Neuronal stem cell (in vitro differentiated cells): ENCODE data around the gene SLC35A5.
"Not testable (repeated sequence)": the region's sequence is repeated elsewhere in the genome, so short reads cannot be mapped to it uniquely, and the experiment has no call there.

Experiments
- DNase-seq: peaks from one replicate; pipeline ENCODE4 v3.0.0-alpha.2; 2013; ENCODE audit warnings: low spot score
- H2AFZ ChIP-seq: one replicate; pipeline ENCODE4 v1.6.1; 2013; ENCODE audit warnings: mild to moderate bottlenecking, low read length, inconsistent platforms
- H2AK5ac ChIP-seq: 2 replicates; pipeline ENCODE4 v1.6.1; 2013; ENCODE audit warnings: low read depth, mild to moderate bottlenecking, inconsistent platforms, low read length, moderate library complexity, mixed read lengths
- H2BK120ac ChIP-seq: 2 replicates; pipeline ENCODE4 v1.6.1; 2013; ENCODE audit warnings: low read depth, mild to moderate bottlenecking, inconsistent platforms, low read length, moderate library complexity, mixed read lengths
- H2BK12ac ChIP-seq: one replicate; pipeline ENCODE4 v1.6.1; 2013; ENCODE audit warnings: low read length, inconsistent platforms
- H2BK15ac ChIP-seq: 2 replicates; pipeline ENCODE4 v1.6.1; 2013; ENCODE audit warnings: mild to moderate bottlenecking, low read length, inconsistent platforms, mixed read lengths
- H2BK5ac ChIP-seq: one replicate; pipeline ENCODE4 v1.6.1; 2013; ENCODE audit warnings: inconsistent platforms, mild to moderate bottlenecking, low read length, moderate library complexity
- H3K14ac ChIP-seq: one replicate; pipeline ENCODE4 v1.6.1; 2013; ENCODE audit warnings: low read length, inconsistent platforms
- H3K18ac ChIP-seq: 2 replicates; pipeline ENCODE4 v1.6.1; 2013; ENCODE audit warnings: low read length, inconsistent platforms
- H3K23ac ChIP-seq: 2 replicates; pipeline ENCODE4 v1.6.1; 2013; ENCODE audit warnings: low read depth, mild to moderate bottlenecking, mixed read lengths, low read length, inconsistent platforms; ENCODE audit not compliant: poor library complexity
- H3K27ac ChIP-seq: replicated peaks from 3 replicates; pipeline ENCODE4 v1.5.1; 2013; ENCODE audit warnings: low read length, inconsistent platforms
- H3K27me3 ChIP-seq, 3 experiments: 2 replicates each; pipeline ENCODE4 v1.6.1; 2013; ENCODE audit warnings: low read length in 3 of 3, mild to moderate bottlenecking in 2 of 3, inconsistent platforms in 1 of 3, low read depth in 1 of 3, mixed read lengths in 1 of 3, moderate library complexity in 1 of 3; ENCODE audit not compliant: control insufficient read depth in 3 of 3, insufficient read depth in 3 of 3
- H3K36me3 ChIP-seq, 2 donors: replicated peaks in 1 of 2; 2 replicates each; pipeline ENCODE4 v1.6.1; 2013; ENCODE audit warnings: low read length in 2 of 2; ENCODE audit not compliant: control insufficient read depth in 2 of 2, insufficient read depth in 2 of 2
- H3K4ac ChIP-seq: 2 replicates; pipeline ENCODE4 v1.6.1; 2013; ENCODE audit warnings: inconsistent platforms, mild to moderate bottlenecking, low read length, moderate library complexity
- H3K4me1 ChIP-seq, 2 donors: 1 replicate in 1 of 2; 2 replicates in 1 of 2; pipeline ENCODE4 v1.6.1; 2013; ENCODE audit warnings: low read length in 2 of 2, low read depth in 1 of 2; ENCODE audit not compliant: control insufficient read depth in 2 of 2, insufficient read depth in 1 of 2
- H3K4me2 ChIP-seq: one replicate; pipeline ENCODE4 v1.6.1; 2013; ENCODE audit warnings: mild to moderate bottlenecking, low read length, inconsistent platforms; ENCODE audit not compliant: insufficient read depth, poor library complexity, severe bottlenecking
- H3K4me3 ChIP-seq, 2 donors: 2 replicates each; pipeline ENCODE4 v1.5.1; 2013; ENCODE audit warnings: low read length in 2 of 2, mild to moderate bottlenecking in 2 of 2, inconsistent platforms in 1 of 2, moderate library complexity in 1 of 2
- H3K79me1 ChIP-seq: one replicate; pipeline ENCODE4 v1.6.1; 2013; ENCODE audit warnings: low read depth, mild to moderate bottlenecking, inconsistent platforms, low read length, moderate library complexity
- H3K9ac ChIP-seq: one replicate; pipeline ENCODE4 v1.6.1; 2013; ENCODE audit warnings: mild to moderate bottlenecking, low read depth, low read length, inconsistent platforms; ENCODE audit not compliant: poor library complexity
- H3K9me3 ChIP-seq, 2 donors: replicated peaks in 1 of 2; 2 replicates each; pipeline versions ENCODE3 to v1.6.1; 2013; ENCODE audit warnings: low read length in 2 of 2, mild to moderate bottlenecking in 2 of 2, inconsistent platforms in 1 of 2, low read depth in 1 of 2, mixed read lengths in 1 of 2, moderate library complexity in 1 of 2; ENCODE audit not compliant: control insufficient read depth in 2 of 2, insufficient read depth in 1 of 2
- H4K8ac ChIP-seq: one replicate; pipeline ENCODE4 v1.6.1; 2013; ENCODE audit warnings: low read depth, mild to moderate bottlenecking, inconsistent platforms, low read length, moderate library complexity
- H4K91ac ChIP-seq: one replicate; pipeline ENCODE4 v1.6.1; 2013; ENCODE audit warnings: low read length, low read depth, mild to moderate bottlenecking, inconsistent platforms; ENCODE audit not compliant: poor library complexity
- WGBS, 2 donors: extraction: QIAGEN DNeasy Blood & Tissue Kit; methylation state at CpG; one replicate each; pipeline ENCODE4 v1.1.7; 2013; ENCODE audit warnings: missing lambda C conversion rate in 2 of 2, mixed read lengths in 1 of 2; ENCODE audit not compliant: insufficient read length in 2 of 2, insufficient replicate concordance in 1 of 2; ENCODE audit errors: extremely low coverage in 2 of 2; 5-methylcytosine and 5-hydroxymethylcytosine counted together

SLC35A5 gene

GRCh38 chr3:112519424-112520001, 42.3 kb upstream of the SLC35A5 start:
- Histone ChIP-seq H2AK5ac (no peak overlapping the region), H3K27me3 (no peaks in the 10 kb centered on the region), H3K4me2 (no peak overlapping the region), H3K4me1 (no peaks in the 10 kb centered on the region), H3K4ac (no peak overlapping the region), H3K4me3 (no peak overlapping the region), H4K8ac (no peak overlapping the region), H2BK120ac (no peak overlapping the region), H3K79me1 (no peaks in the 10 kb centered on the region), H3K18ac (no peak overlapping the region), H3K9me3 (no peaks in the 10 kb centered on the region), H2BK5ac (no peak overlapping the region), H2BK12ac (no peak overlapping the region), H3K36me3 (no peaks in the 10 kb centered on the region), H3K23ac (no peak overlapping the region), H2BK15ac (no peak overlapping the region), H3K14ac (no peak overlapping the region), H3K9ac (no peak overlapping the region), H2AFZ (no peak overlapping the region), H4K91ac (no peak overlapping the region), H3K27ac (no peak overlapping the region)
- peak; percentile 27 for DNase-seq
- WGBS, 2 donors = no CpG with 5 or more reads among the region's 2 CpGs

GRCh38 chr3:112524127-112524526, 37.7 kb upstream of the SLC35A5 start:
- peaks cover 2 to 22% of the 10 kb centered on the region in 2 donors for H3K36me3 ChIP-seq
- H3K4me2 ChIP-seq, DNase-seq, H3K18ac ChIP-seq, H3K79me1 ChIP-seq, H2BK15ac ChIP-seq, H2BK12ac ChIP-seq, H3K27me3 ChIP-seq, H3K23ac ChIP-seq, H4K91ac ChIP-seq, H2BK5ac ChIP-seq, H3K4me3 ChIP-seq, H3K9ac ChIP-seq, H3K14ac ChIP-seq, H3K27ac ChIP-seq, H2BK120ac ChIP-seq, H4K8ac ChIP-seq, H2AK5ac ChIP-seq, H2AFZ ChIP-seq, H3K9me3 ChIP-seq, H3K4ac ChIP-seq, H3K4me1 ChIP-seq: not testable (repeated sequence)
- no CpG with 5 or more reads among the region's 6 CpGs for WGBS, 2 donors

- H3K4me3 ChIP-seq = no peak overlapping the region
Observed at GRCh38 chr3:112530573-112530972, 31.3 kb upstream of the SLC35A5 start.

GRCh38 chr3:112531358-112531781, 30.5 kb upstream of the SLC35A5 start:
- Histone ChIP-seq H2BK120ac (no peak overlapping the region), H4K91ac (no peak overlapping the region), H3K4me3 (no peak overlapping the region), H4K8ac (no peak overlapping the region), H3K4me2 (no peak overlapping the region), H3K23ac (no peak overlapping the region), H3K4me1 (no peaks in the 10 kb centered on the region), H3K27ac (no peak overlapping the region), H2BK5ac (no peak overlapping the region), H3K36me3 (peaks cover 3 to 89% of the 10 kb centered on the region in 2 donors), H3K4ac (no peak overlapping the region), H2BK15ac (no peak overlapping the region), H3K27me3 (no peaks in the 10 kb centered on the region), H3K14ac (no peak overlapping the region), H2AFZ (no peak overlapping the region), H2AK5ac (no peak overlapping the region), H2BK12ac (no peak overlapping the region), H3K18ac (no peak overlapping the region), H3K79me1 (no peaks in the 10 kb centered on the region), H3K9ac (no peak overlapping the region), H3K9me3 (no peaks in the 10 kb centered on the region)
- no CpG with 5 or more reads among the region's 1 CpG for WGBS, 2 donors
- peak; percentile 6 for DNase-seq

More at GRCh38 chr3:112530573-112530972, 31.3 kb upstream of the SLC35A5 start:
- Histone ChIP-seq H3K9ac (no peak overlapping the region), H3K9me3 (no peaks in the 10 kb centered on the region), H3K27me3 (no peaks in the 10 kb centered on the region), H3K4me1 (no peaks in the 10 kb centered on the region), H2BK5ac (no peak overlapping the region), H2BK12ac (no peak overlapping the region), H3K14ac (no peak overlapping the region), H3K27ac (no peak overlapping the region), H3K36me3 (peaks cover 3 to 81% of the 10 kb centered on the region in 2 donors), H3K4me2 (no peak overlapping the region), H3K4ac (no peak overlapping the region), H2AFZ (no peak overlapping the region), H2BK15ac (no peak overlapping the region), H4K8ac (no peak overlapping the region), H4K91ac (no peak overlapping the region), H3K79me1 (no peaks in the 10 kb centered on the region), H3K23ac (no peak overlapping the region), H2AK5ac (no peak overlapping the region), H3K18ac (no peak overlapping the region), H2BK120ac (no peak overlapping the region)
- no peak for DNase-seq
- WGBS, 2 donors = no CpG with 5 or more reads among the region's 3 CpGs
